Tibial nerve (tissue), 4 donors: ENCODE data around the gene ADGRL3. TPM values are rescaled to one million over a fixed set of nuclear protein-coding genes. Genes with fewer than 3 reads are reported as not detected.

Source experiments
- DNase-seq, 2 donors: peaks; one replicate each; pipeline ENCODE4 v3.0.0-alpha.2; 2019; ENCODE audit warnings: low spot score in 2 of 2
- H3K27ac ChIP-seq, 4 donors: fragments of 200-600 bp; sonication (generic) in 3 of 4; one replicate each; pipeline ENCODE4 v1.5.1; 2017 to 2019; ENCODE audit warnings: mild to moderate bottlenecking in 1 of 4
- H3K27me3 ChIP-seq, 2 donors: fragments of 200-600 bp; sonication (generic) in 1 of 2; one replicate each; pipeline versions ENCODE4 v1.5.1 to v1.6.0; 2017 to 2019
- H3K36me3 ChIP-seq, 3 donors: fragments of 200-600 bp; sonication (generic); one replicate each; pipeline ENCODE4 v1.5.1; 2018 to 2019
- H3K4me1 ChIP-seq, 4 donors: fragments of 200-600 bp; sonication (generic) in 3 of 4; one replicate each; pipeline ENCODE4 v1.5.1; 2017 to 2019
- H3K4me3 ChIP-seq, 4 donors: fragments of 200-600 bp; sonication (generic) in 3 of 4; one replicate each; pipeline ENCODE4 v1.5.1; 2017 to 2019; ENCODE audit warnings: mild to moderate bottlenecking in 1 of 4, moderate library complexity in 1 of 4
- H3K9me3 ChIP-seq, 4 donors: fragments of 200-600 bp; sonication (generic) in 3 of 4; one replicate each; pipeline ENCODE4 v1.5.1; 2017 to 2019
- CTCF ChIP-seq, 5 experiments: fragments of 200-600 bp in 3 of 5; fragments of 450-650 bp in 2 of 5; sonication (generic) in 3 of 5; IDR thresholded peaks; one replicate each; pipeline ENCODE4 v1.5.1; 2016 to 2019; ENCODE audit warnings: antibody characterized with exemption in 5 of 5, mild to moderate bottlenecking in 3 of 5, moderate library complexity in 2 of 5
- EP300 ChIP-seq, 2 donors: sonication (generic); formaldehyde crosslinking; IDR thresholded peaks; one replicate each; pipeline ENCODE4 v1.6.1; 2017; ENCODE audit warnings: antibody characterized with exemption in 2 of 2, mild to moderate bottlenecking in 1 of 2
- POLR2A ChIP-seq, 2 donors: fragments of 450-650 bp; IDR thresholded peaks; one replicate each; pipeline ENCODE4 v1.6.1; 2017; ENCODE audit warnings: antibody characterized with exemption in 2 of 2, mild to moderate bottlenecking in 2 of 2, moderate library complexity in 2 of 2
- WGBS, 2 donors: methylation state at CpG; one replicate each; pipeline ENCODE4 v1.1.5; 2018; 5-methylcytosine and 5-hydroxymethylcytosine counted together
- total RNA-seq, 4 donors: library from RNA; depleted of rRNA; stranded (reverse); fragments of >200 nt; gene quantifications; one replicate each; pipeline ENCODE4 v1.1.0, GENCODE V29; 2016

ADGRL3 gene
- total RNA-seq, 4 donors from 2014 or later = 20.1 to 51.3 (median 28.2) TPM

- Histone ChIP-seq H3K36me3 (no peaks in the 10 kb centered on the region), H3K4me1 (peaks cover 0 to 16% (median 0%) of the 10 kb centered on the region in 4 donors), H3K27me3 (no peaks in the 10 kb centered on the region), H3K27ac (peak overlapping the region in 1 of 4 donors; percentile 67), H3K4me3 (no peak overlapping the region), H3K9me3 (no peaks in the 10 kb centered on the region)
- no peak for DNase-seq
- no peak for TF ChIP-seq EP300 (IDR thresholded peaks at IDR 0.05)
- TF ChIP-seq CTCF (IDR thresholded peaks at IDR 0.05) = no peak
- TF ChIP-seq POLR2A (IDR thresholded peaks at IDR 0.05) = no peak
- 46 to 52% methylated on average over 1 of the region's 1 CpG for WGBS, 2 donors
These were observed 200.4 kb downstream of the ADGRL3 start for GRCh38 chr4:61400439-61401038.

GRCh38 chr4:61401771-61402170 is 201.6 kb downstream of the ADGRL3 start:
- no peaks in the 10 kb centered on the region for H3K36me3 ChIP-seq
- DNase-seq = no peak
- no peaks in the 10 kb centered on the region for H3K27me3 ChIP-seq
- H3K9me3 ChIP-seq = no peaks in the 10 kb centered on the region
- H3K27ac ChIP-seq = peak overlapping the region in 1 of 4 donors; percentile 38
- TF ChIP-seq CTCF (IDR thresholded peaks at IDR 0.05) (no peak), EP300 (IDR thresholded peaks at IDR 0.05) (no peak), POLR2A (IDR thresholded peaks at IDR 0.05) (no peak)
- no peak overlapping the region for H3K4me3 ChIP-seq
- H3K4me1 ChIP-seq = peaks cover 0 to 21% (median 0%) of the 10 kb centered on the region in 4 donors

- peaks cover 0 to 15% (median 0%) of the 10 kb centered on the region in 4 donors for H3K4me1 ChIP-seq
- no peaks in the 10 kb centered on the region for H3K9me3 ChIP-seq
- no peaks in the 10 kb centered on the region for H3K36me3 ChIP-seq
- DNase-seq = no peak
- H3K27me3 ChIP-seq = no peaks in the 10 kb centered on the region
- 96 to 98% methylated on average over 1 of the region's 1 CpG for WGBS, 2 donors
- TF ChIP-seq EP300 (IDR thresholded peaks at IDR 0.05) (no peak), CTCF (IDR thresholded peaks at IDR 0.05) (no peak), POLR2A (IDR thresholded peaks at IDR 0.05) (no peak)
- no peak overlapping the region for H3K27ac ChIP-seq
- H3K4me3 ChIP-seq = no peak overlapping the region
These were observed 205.2 kb downstream of the ADGRL3 start for GRCh38 chr4:61405307-61405706.

- WGBS, 2 donors = 54 to 66% methylated on average over 2 of the region's 2 CpGs
- Histone ChIP-seq H3K27me3 (no peaks in the 10 kb centered on the region), H3K36me3 (no peaks in the 10 kb centered on the region), H3K9me3 (no peaks in the 10 kb centered on the region), H3K27ac (no peak overlapping the region), H3K4me1 (peaks cover 0 to 15% (median 0%) of the 10 kb centered on the region in 4 donors), H3K4me3 (no peak overlapping the region)
- TF ChIP-seq POLR2A (IDR thresholded peaks at IDR 0.05) (no peak), CTCF (IDR thresholded peaks at IDR 0.05) (no peak), EP300 (IDR thresholded peaks at IDR 0.05) (no peak)
- DNase-seq = no peak
These were observed 206.6 kb downstream of the ADGRL3 start for GRCh38 chr4:61406677-61407076.

- Histone ChIP-seq H3K4me3 (no peak overlapping the region), H3K27ac (peak overlapping the region in 2 of 4 donors; percentile 13 to 65), H3K27me3 (no peaks in the 10 kb centered on the region), H3K4me1 (peaks cover 0 to 15% (median 0%) of the 10 kb centered on the region in 4 donors), H3K9me3 (no peaks in the 10 kb centered on the region), H3K36me3 (no peaks in the 10 kb centered on the region)
- TF ChIP-seq POLR2A (IDR thresholded peaks at IDR 0.05) (no peak), CTCF (IDR thresholded peaks at IDR 0.05) (no peak), EP300 (IDR thresholded peaks at IDR 0.05) (no peak)
- WGBS, 2 donors = 33 to 35% methylated on average over 7 of the region's 7 CpGs
- DNase-seq = no peak
These were observed 207.8 kb downstream of the ADGRL3 start for GRCh38 chr4:61407642-61408618.
